Activated CD4-positive, alpha-beta memory T cell treated with anti-CD3 and anti-CD28 coated beads for 36 hours (primary cell): ENCODE data around the gene ZNF212. TPM values are rescaled to one million over a fixed set of nuclear protein-coding genes. Genes with fewer than 3 reads are reported as not detected.

ENCODE experiments used
- CTCF ChIA-PET: fragments of 350-600 bp; sonication (Branson Sonifier 250); formaldehyde crosslinking; loops from one replicate; lab custom pipeline; 2021; ENCODE audit warnings: antibody characterized with exemption, inconsistent platforms; lab: Charles Lee
- POLR2A ChIA-PET: fragments of 350-600 bp; sonication (Branson Sonifier 250); formaldehyde crosslinking; loops from one replicate; lab custom pipeline; 2021; ENCODE audit warnings: antibody characterized with exemption; lab: Charles Lee
- DNase-seq: peaks from one replicate; pipeline ENCODE4 v3.0.0-alpha.2; 2020
- H3K27ac Mint-ChIP-seq: one replicate; pipeline ENCODE4 v1.8.0; 2021; ENCODE audit warnings: mixed read lengths
- H3K27me3 Mint-ChIP-seq: one replicate; pipeline ENCODE4 v1.8.0; 2021; ENCODE audit warnings: mixed read lengths
- H3K36me3 Mint-ChIP-seq: one replicate; pipeline ENCODE4 v1.8.0; 2021; ENCODE audit warnings: mixed read lengths
- H3K4me1 Mint-ChIP-seq: one replicate; pipeline ENCODE4 v1.8.0; 2021; ENCODE audit warnings: low read depth, mixed read lengths
- H3K4me3 Mint-ChIP-seq: one replicate; pipeline ENCODE4 v1.8.0; 2021; ENCODE audit warnings: mild to moderate bottlenecking, mixed read lengths
- H3K9me3 Mint-ChIP-seq: one replicate; pipeline ENCODE4 v1.8.0; 2021; ENCODE audit warnings: mixed read lengths
- intact Hi-C: fragments of 100-400 bp; cut with micrococcal nuclease; formaldehyde crosslinking; loops from one replicate; pipeline ENCODE4 v1.15.1; 2023
- total RNA-seq, 2 experiments: library from RNA; stranded (reverse); gene quantifications; one replicate each; pipeline ENCODE4 v1.2.3, GENCODE V29; 2021

The ZNF212 gene
- total RNA-seq, 2 experiments from 2014 or later, result 21.5 to 21.9 TPM

- H3K4me3 Mint-ChIP-seq, result no peak overlapping the region
- ChIA-PET POLR2A (no interaction called here), CTCF (interaction anchor here (0.7 kb wide), 1 partner anchor 9 kb away, joined by 4 read pairs; no protein-coding TSS in a partner anchor)
- peaks cover 2% of the 10 kb centered on the region for H3K36me3 Mint-ChIP-seq
- intact Hi-C loops, result loop anchor here (5.0 kb wide), 1 partner anchor 162 kb away; the partner anchor contains the start of gene ZNF425
- H3K4me1 Mint-ChIP-seq, result peaks cover 31% of the 10 kb centered on the region
- no peaks in the 10 kb centered on the region for H3K9me3 Mint-ChIP-seq
- no peak overlapping the region for H3K27ac Mint-ChIP-seq
- no peak for DNase-seq
- no peaks in the 10 kb centered on the region for H3K27me3 Mint-ChIP-seq
Observed at GRCh38 chr7:149289262-149289661, 49.8 kb downstream of the ZNF212 start.

DNA sequence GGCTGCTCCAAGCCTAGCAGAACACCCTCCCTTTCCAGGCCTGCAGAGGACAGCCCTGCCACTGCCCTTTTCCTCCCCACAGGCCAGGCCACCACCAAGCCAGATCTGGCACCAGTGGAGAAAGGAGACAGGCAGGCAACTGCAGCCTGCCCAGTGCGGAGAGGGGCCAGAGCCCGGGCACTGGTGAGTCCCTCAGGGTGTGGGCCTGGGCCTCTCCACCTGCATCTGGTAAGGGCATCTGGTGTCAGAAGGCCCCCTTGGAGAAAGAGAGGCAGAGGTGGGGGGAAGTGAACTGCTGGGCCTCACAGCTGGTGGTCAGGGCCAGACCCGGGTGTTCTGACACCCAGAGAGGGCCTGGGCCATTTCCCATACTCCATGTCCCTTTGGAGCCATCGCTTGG is 50.4 kb downstream of the ZNF212 start:
- intact Hi-C loops, result loop anchor here (5.0 kb wide), 1 partner anchor 163 kb away; the partner anchor contains the start of gene ZNF425
- Mint-ChIP-seq H3K27me3 (no peaks in the 10 kb centered on the region), H3K27ac (no peak overlapping the region), H3K36me3 (peaks cover 2% of the 10 kb centered on the region), H3K4me1 (peaks cover 25% of the 10 kb centered on the region), H3K4me3 (no peak overlapping the region), H3K9me3 (no peaks in the 10 kb centered on the region)
- no peak for DNase-seq
- ChIA-PET CTCF (no interaction called here), POLR2A (no interaction called here)

DNA sequence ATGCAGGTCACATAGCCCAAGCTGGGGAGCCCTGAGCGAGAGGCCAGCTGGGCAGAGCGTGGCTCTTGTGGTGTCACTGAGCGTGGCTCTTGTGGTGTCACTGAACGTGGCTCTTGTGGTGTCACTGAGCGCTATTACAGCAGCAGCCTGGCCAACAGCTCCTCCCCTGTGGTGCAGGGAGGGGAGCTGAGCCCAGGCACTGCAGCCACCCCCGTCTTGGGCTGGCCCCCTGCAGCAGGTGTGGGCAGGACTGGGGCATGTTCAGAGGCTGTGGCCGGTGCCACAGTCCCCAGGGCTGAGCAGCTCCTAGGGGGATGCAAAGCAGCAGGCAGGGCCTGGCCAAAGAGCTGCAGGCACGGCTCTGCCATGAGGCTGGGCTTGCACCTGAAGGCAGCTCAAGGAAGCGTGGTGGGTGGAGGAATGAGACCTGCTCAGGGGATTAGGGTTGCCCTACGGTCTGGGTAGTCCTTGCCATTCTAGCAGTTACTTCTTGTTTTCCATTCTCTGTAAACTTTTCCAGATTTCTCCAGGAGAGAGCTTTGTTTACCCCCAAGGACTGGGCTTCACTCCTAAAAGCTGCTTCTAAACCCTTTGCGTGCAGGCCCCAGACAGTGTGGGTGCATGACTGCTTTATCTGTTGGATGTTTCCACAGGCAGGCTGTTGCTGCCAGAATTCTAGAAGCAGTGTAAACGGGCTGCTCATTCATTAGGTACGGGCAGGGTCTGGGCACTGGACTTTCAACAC is 51.8 kb downstream of the ZNF212 start:
- Mint-ChIP-seq H3K4me3 (no peak overlapping the region), H3K9me3 (no peaks in the 10 kb centered on the region), H3K27me3 (no peaks in the 10 kb centered on the region), H3K27ac (no peak overlapping the region), H3K4me1 (peaks cover 17% of the 10 kb centered on the region), H3K36me3 (peaks cover 2% of the 10 kb centered on the region)
- intact Hi-C loops, result no loop called here
- POLR2A ChIA-PET, result no interaction called here
- CTCF ChIA-PET, result no interaction called here
- no peak for DNase-seq

- DNase-seq, result no peak
- CTCF ChIA-PET, result no interaction called here
- peaks cover 13% of the 10 kb centered on the region for H3K4me1 Mint-ChIP-seq
- peaks cover 2% of the 10 kb centered on the region for H3K36me3 Mint-ChIP-seq
- intact Hi-C loops, result no loop called here
- H3K27ac Mint-ChIP-seq, result no peak overlapping the region
- POLR2A ChIA-PET, result no interaction called here
- H3K27me3 Mint-ChIP-seq, result no peaks in the 10 kb centered on the region
- no peaks in the 10 kb centered on the region for H3K9me3 Mint-ChIP-seq
- no peak overlapping the region for H3K4me3 Mint-ChIP-seq
Observed at GRCh38 chr7:149291781-149292461, 52.5 kb downstream of the ZNF212 start.

DNA sequence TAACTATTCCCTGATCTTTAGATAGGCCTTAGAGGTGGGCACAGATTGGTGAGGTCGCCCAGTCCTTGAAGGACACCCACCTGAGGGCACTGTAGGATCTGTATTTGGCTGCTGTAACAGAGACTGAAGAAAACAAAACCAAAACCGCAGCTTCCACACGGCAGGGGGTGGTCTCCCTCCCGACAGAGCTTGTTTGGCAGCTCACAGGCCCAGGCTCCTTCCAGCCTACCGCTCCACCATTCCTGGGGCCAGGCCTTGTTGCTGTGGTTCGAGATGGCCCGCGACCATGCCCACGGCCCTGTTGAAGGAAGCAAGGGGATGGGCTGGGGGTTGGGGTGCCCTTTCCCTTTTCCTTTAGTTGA is 53.0 kb downstream of the ZNF212 start:
- CTCF ChIA-PET, result no interaction called here
- DNase-seq, result no peak
- intact Hi-C loops, result no loop called here
- Mint-ChIP-seq H3K4me1 (peaks cover 13% of the 10 kb centered on the region), H3K27me3 (no peaks in the 10 kb centered on the region), H3K27ac (no peak overlapping the region), H3K9me3 (no peaks in the 10 kb centered on the region), H3K4me3 (no peak overlapping the region), H3K36me3 (peaks cover under 1% of the 10 kb centered on the region)
- POLR2A ChIA-PET, result no interaction called here

DNA sequence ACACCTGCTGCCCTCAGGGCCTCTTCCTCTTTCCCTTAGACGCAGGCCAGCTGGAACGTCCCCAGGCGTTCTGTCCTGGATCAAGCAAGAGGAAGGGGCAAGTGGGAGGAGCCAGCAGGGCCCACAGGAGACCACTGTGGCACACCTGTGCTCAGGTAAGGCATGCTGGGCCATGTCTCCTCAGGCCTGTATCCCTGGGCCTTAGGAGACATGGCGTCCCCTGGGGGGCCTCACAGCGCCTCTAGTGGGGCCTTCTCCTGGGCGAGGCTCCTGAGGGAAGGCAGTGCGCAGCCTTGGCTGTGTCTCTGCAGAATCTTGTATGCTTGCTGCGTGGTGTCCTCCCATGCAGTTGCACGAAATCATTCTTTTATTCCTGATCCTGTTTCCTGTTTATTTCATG is 53.9 kb downstream of the ZNF212 start:
- ChIA-PET CTCF (no interaction called here), POLR2A (no interaction called here)
- peaks cover 14% of the 10 kb centered on the region for H3K4me1 Mint-ChIP-seq
- no peak overlapping the region for H3K4me3 Mint-ChIP-seq
- H3K36me3 Mint-ChIP-seq, result no peaks in the 10 kb centered on the region
- peaks cover under 1% of the 10 kb centered on the region for H3K9me3 Mint-ChIP-seq
- no peak for DNase-seq
- H3K27ac Mint-ChIP-seq, result no peak overlapping the region
- intact Hi-C loops, result no loop called here
- H3K27me3 Mint-ChIP-seq, result no peaks in the 10 kb centered on the region

DNA sequence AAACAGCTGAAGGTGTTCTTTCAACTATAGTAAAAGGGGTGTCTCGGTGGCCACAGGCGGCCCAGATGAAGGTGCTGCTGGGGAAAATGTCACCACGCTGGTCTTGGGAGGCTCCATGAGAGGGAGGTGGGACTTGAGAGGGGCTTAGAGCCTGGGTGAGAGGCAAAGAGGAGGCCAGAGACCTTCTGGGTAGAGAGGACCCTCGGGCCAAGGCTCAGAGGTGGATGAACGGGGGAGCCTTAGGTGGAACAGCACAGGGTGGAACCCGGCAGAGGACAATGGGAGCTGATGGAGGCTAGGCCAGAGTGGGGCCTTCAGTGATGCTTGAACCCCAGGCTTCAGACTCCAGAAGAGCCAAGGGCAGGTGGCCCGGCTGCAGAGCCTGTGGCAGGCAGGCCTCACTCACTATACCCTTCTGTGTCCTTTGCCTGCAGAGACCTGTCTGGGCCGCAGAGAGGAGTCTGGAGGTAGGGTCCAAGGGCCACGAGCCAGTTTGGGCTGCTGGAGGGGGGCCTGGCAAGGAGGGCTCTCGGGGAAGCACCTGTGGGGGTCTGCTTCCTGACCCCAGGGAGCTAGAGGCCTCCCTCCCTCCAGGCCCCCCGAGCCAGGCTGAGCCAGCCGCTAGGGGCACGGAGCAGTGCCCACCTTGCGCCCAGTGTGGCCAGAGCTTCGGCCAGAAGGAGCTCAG is 54.6 kb downstream of the ZNF212 start:
- CTCF ChIA-PET, result interaction anchor here (0.9 kb wide), 1 partner anchor 16 kb away, joined by 3 read pairs; no protein-coding TSS in a partner anchor
- POLR2A ChIA-PET, result no interaction called here
- H3K27me3 Mint-ChIP-seq, result no peaks in the 10 kb centered on the region
- DNase-seq, result no peak
- no peak overlapping the region for H3K4me3 Mint-ChIP-seq
- H3K4me1 Mint-ChIP-seq, result peaks cover 14% of the 10 kb centered on the region
- no peaks in the 10 kb centered on the region for H3K36me3 Mint-ChIP-seq
- intact Hi-C loops, result no loop called here
- H3K9me3 Mint-ChIP-seq, result peaks cover 6% of the 10 kb centered on the region
- no peak overlapping the region for H3K27ac Mint-ChIP-seq

DNA sequence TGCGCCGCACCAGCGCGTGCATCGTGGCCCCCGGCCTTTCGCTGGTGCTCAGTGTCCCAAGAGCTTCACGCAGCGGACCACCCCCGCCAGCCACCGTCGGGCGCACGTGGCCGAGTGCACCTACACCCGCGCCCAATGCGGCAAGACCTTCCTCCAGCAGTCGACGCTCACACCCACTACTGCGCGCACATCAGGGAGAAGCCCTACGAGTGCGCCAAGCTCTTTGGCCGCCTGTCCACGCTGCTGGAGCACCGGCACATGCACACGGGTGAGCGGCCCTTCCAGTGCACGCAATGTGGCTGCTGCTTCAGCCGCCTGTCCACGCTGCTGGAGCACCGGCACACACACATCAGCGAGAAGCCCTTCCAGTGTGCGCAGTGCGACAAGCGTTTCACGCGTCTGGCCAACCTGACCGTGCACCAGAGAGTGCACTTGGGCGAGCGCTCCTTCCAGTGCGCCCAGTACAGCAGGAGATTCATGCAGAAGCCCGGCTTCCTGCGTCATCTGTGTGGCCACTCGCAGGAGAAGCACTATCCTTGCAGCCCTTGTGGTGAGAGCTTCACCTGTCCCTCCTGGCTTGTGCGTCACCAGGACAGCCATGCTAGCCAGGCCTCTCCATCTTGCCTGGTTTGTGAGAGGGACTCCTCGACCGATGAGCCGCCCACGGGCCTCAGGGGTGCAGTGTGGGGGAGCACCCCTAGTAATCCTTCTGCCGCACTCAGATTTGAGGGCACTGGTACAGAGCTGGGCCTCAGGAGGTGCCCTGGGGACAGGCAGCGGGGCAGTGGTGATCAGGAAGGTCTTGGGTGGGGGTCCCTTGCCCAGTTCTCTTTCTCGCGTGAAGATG is 55.4 kb downstream of the ZNF212 start:
- CTCF ChIA-PET, result interaction anchor here (0.9 kb wide), 1 partner anchor 15 kb away, joined by 3 read pairs; no protein-coding TSS in a partner anchor
- no peaks in the 10 kb centered on the region for H3K27me3 Mint-ChIP-seq

DNA sequence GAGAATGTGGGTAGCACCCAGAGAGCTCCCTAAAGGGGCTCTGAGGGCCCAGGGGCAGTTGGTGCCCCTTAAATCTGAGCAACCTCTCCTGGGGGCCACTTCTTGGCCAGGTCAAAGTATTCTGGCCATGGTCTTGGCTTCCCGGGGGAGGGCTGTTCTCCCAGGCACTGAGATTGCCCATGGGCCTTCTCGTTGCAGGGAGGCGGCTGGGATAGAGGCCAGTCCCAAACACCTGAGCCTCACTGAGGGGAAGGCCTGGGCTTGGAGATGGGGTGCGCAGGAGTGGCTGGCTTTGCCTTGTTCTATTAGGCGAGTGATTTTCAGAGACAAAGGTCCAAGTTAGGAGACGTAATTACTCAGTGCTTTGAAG is 56.0 kb downstream of the ZNF212 start:
- DNase-seq, result no peak
- intact Hi-C loops, result no loop called here
- Mint-ChIP-seq H3K36me3 (no peaks in the 10 kb centered on the region), H3K9me3 (peaks cover 6% of the 10 kb centered on the region), H3K4me3 (no peak overlapping the region), H3K27me3 (no peaks in the 10 kb centered on the region), H3K27ac (no peak overlapping the region), H3K4me1 (peaks cover 14% of the 10 kb centered on the region)
- POLR2A ChIA-PET, result no interaction called here
- CTCF ChIA-PET, result no interaction called here

More for the DNA sequence above, 55.4 kb downstream of the ZNF212 start:
- H3K9me3 Mint-ChIP-seq, result peaks cover 6% of the 10 kb centered on the region
- no peak for DNase-seq
- intact Hi-C loops, result no loop called here
- H3K27ac Mint-ChIP-seq, result no peak overlapping the region
- POLR2A ChIA-PET, result no interaction called here
- H3K36me3 Mint-ChIP-seq, result no peaks in the 10 kb centered on the region
- H3K4me1 Mint-ChIP-seq, result peaks cover 14% of the 10 kb centered on the region
- no peak overlapping the region for H3K4me3 Mint-ChIP-seq

GRCh38 chr7:149296368-149296767 is 56.9 kb downstream of the ZNF212 start:
- CTCF ChIA-PET, result interaction anchor here (0.7 to 1.3 kb wide), 2 partner anchors 11 to 14 kb away, joined by 3 to 4 read pairs; no protein-coding TSS in a partner anchor
- Mint-ChIP-seq H3K27ac (peak overlapping the region; percentile 92), H3K4me1 (peaks cover 16% of the 10 kb centered on the region), H3K36me3 (no peaks in the 10 kb centered on the region), H3K4me3 (no peak overlapping the region), H3K9me3 (peaks cover 6% of the 10 kb centered on the region), H3K27me3 (no peaks in the 10 kb centered on the region)
- DNase-seq, result no peak
- POLR2A ChIA-PET, result no interaction called here
- intact Hi-C loops, result no loop called here

GRCh38 chr7:149297034-149297755 is 57.7 kb downstream of the ZNF212 start:
- H3K4me3 Mint-ChIP-seq, result no peak overlapping the region
- peaks cover 16% of the 10 kb centered on the region for H3K4me1 Mint-ChIP-seq
- DNase-seq, result peak; percentile 38
- peaks cover 6% of the 10 kb centered on the region for H3K9me3 Mint-ChIP-seq
- no peaks in the 10 kb centered on the region for H3K27me3 Mint-ChIP-seq
- intact Hi-C loops, result loop anchor here (1.0 kb wide), 2 partner anchors 52 to 88 kb away; no protein-coding TSS in a partner anchor
- peak overlapping the region; percentile 92 for H3K27ac Mint-ChIP-seq
- POLR2A ChIA-PET, result no interaction called here
- H3K36me3 Mint-ChIP-seq, result no peaks in the 10 kb centered on the region
- CTCF ChIA-PET, result interaction anchor here (0.6 to 2.0 kb wide), 4 partner anchors 8 to 13 kb away, joined by 3 to 8 read pairs (median 4); no protein-coding TSS in a partner anchor
